GM23338 (cell line): Measurements from ENCODE around the gene CPO.

Source experiments
- CREB1 ChIP-seq: fragments of 250-450 bp; sonication (Bioruptor Pico); IDR thresholded peaks from 2 replicates; pipeline ENCODE4 v1.5.0; 2020; ENCODE audit warnings: low read depth, mild to moderate bottlenecking, moderate library complexity
- CTCF ChIP-seq, 2 experiments: fragments of 200-600 bp in 1 of 2; sonication (generic) in 1 of 2; conservative IDR thresholded peaks; 2 replicates each; pipeline versions ENCODE4 v1.5.1 to v1.6.1; 2016 to 2017; ENCODE audit warnings: antibody characterized with exemption in 2 of 2, low read depth in 2 of 2, mild to moderate bottlenecking in 2 of 2, moderate library complexity in 1 of 2
- EZH2 ChIP-seq: fragments of 200-600 bp; sonication (generic); IDR thresholded peaks from one replicate; pipeline ENCODE4 v1.8.0; 2017; ENCODE audit warnings: antibody characterized with exemption, mild to moderate bottlenecking, low read depth; ENCODE audit not compliant: unreplicated experiment
- STAT1 ChIP-seq: IDR thresholded peaks from one replicate; pipeline ENCODE4 v1.6.1; 2016; ENCODE audit warnings: antibody characterized with exemption; ENCODE audit not compliant: unreplicated experiment

- TF ChIP-seq CTCF (conservative IDR thresholded peaks at IDR 0.05; ENCODE audit: low read depth in 2 of 2) (0 out of 4 replicates have a peak, but pooled peaks of 1 of the 2 experiments have one; percentile 6), CREB1 (CRISPR knock-in tag) (no peak), STAT1 (no peak), EZH2 (no peak)
These were observed 54.1 kb downstream of the CPO start for GRCh38 chr2:206993396-206993911.
